22Rv1 (cell line): ENCODE measurements around the gene DYNLT2B.
A peak's percentile ranks its signal among the peaks of the same experiment; 100 is the strongest.

Source experiments
- H3K27ac ChIP-seq: fragments of 450-650 bp; 2 replicates; pipeline ENCODE4 v1.5.1; 2017
- ZFX ChIP-seq: fragments of 450-650 bp; IDR thresholded peaks from 2 replicates; pipeline ENCODE4 v1.6.1; 2017; ENCODE audit warnings: antibody characterized with exemption, borderline replicate concordance
- TF ChIP-seq, protein P1 (sequence below): fragments of 450-650 bp; IDR thresholded peaks from 2 replicates; pipeline ENCODE4 v1.5.1; 2017; ENCODE audit warnings: mild to moderate bottlenecking

Gene DYNLT2B

DNA sequence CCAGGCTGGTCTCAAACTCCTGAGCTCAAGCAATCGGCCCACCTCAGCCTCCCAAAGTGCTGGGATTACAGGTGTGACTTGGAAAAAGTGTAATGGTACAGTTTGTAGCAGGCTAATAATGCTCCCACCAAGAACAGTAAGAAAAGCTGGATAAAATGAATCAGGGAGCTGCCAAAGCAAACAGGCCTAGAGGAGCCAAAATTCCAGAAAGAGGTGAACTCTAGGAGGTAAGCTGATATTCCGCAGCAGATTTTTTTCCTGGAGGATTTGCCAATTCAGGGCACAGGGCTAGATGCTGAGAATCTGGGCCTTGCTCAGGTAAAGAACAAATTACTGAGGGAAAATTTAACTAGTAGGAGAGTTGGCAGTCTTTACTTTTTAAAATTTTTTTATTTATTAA lies 19.5 kb downstream of the DYNLT2B start:
- TF ChIP-seq ZFX = no peak
- TF ChIP-seq, protein P1, sequence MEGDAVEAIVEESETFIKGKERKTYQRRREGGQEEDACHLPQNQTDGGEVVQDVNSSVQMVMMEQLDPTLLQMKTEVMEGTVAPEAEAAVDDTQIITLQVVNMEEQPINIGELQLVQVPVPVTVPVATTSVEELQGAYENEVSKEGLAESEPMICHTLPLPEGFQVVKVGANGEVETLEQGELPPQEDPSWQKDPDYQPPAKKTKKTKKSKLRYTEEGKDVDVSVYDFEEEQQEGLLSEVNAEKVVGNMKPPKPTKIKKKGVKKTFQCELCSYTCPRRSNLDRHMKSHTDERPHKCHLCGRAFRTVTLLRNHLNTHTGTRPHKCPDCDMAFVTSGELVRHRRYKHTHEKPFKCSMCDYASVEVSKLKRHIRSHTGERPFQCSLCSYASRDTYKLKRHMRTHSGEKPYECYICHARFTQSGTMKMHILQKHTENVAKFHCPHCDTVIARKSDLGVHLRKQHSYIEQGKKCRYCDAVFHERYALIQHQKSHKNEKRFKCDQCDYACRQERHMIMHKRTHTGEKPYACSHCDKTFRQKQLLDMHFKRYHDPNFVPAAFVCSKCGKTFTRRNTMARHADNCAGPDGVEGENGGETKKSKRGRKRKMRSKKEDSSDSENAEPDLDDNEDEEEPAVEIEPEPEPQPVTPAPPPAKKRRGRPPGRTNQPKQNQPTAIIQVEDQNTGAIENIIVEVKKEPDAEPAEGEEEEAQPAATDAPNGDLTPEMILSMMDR = no peak
- H3K27ac ChIP-seq = no peak overlapping the region

DNA sequence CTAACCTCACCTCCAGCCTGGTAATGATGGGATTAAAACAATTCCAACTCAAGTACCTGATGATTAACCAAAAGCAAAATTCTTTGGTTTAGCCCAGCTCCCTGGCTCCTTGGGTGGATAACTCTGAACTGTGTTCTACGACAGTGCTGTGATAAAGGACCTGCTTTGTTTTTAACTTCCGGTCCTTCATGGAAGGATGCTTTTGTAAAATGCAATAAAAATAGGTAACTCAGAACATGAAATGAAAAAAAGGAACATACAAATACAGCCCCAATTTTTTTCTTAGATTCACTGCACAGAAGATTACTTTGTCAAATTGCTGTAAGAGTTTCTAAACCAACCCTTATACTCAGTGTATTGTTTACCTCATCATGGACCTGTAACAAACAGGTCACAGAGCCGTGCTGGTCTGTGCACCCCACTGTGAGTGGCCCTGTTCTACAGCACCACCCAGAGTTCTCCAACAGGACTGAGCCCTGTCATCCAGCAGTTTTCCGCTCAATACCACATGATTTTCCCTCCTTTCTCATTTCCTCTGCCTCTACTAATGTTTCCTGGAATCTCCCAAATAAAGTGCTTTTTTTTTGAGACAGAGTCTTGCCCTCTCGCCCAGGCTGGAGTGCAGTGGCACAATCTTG lies 25.6 kb downstream of the DYNLT2B start:
- no peak overlapping the region for H3K27ac ChIP-seq
- no peak for TF ChIP-seq ZFX
- TF ChIP-seq, protein P1 = no peak

DNA sequence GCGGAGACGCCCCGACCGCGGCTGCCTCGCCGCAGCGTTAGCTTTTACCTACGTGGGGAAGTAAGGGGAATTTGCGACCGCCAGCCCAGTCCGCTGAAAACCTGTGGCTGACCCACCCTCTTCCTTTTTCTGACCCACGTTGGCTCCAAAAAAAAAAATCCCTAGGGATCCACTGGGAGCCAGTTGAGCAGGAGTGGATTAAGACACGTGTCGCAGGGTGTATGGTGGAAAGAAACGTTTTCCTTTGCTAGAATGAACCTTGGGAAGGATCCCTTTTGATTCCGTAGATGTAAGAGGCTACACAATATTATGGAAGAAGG lies 29.9 kb downstream of the DYNLT2B start:
- TF ChIP-seq, protein P1 = no peak
- no peak for TF ChIP-seq ZFX
- peak overlapping the region; percentile 97 for H3K27ac ChIP-seq

DNA sequence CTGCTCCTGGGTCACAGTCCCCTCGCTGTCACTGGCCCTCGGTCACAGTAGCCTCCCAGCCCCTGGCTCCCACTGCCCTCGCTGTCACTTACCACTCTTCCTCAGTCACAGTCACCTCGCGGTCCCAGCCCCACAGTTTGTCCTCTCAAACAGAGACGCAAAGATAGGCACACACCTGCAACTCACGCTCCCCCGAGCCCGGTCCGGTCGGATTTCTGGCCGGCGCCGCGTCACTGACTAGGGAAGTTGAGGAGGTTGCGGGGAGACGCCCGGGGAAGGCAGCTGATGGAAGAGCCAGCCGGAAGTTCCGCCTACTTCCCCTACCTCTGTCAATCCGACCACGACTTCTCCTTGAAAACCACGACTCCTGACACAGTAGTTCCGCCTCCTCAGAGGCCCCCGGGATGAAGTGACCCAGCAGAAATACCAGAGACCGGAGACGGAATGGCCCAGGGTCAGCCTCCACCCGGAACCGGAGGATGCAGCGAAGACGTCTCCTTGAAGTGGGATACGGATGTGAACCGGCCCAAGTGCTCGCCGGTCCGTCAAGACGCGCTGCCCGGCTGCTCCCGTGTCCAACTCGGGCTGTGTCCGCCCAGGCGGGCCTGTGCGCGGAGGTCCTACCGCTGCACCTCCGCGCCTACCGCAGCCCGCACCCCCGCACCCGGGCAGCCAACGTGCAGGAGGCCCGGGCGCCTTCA lies 30.4 kb downstream of the DYNLT2B start, which contains the start of gene PCYT1A:
TSS of gene PCYT1A (minus strand) at position 287 of the 701 bp plus-strand sequence. CDS start 17,195 bp downstream, outside the sequence.
- no peak for TF ChIP-seq ZFX
- TF ChIP-seq, protein P1 = no peak
- peak within 1 kb of the TSS; percentile 97 for H3K27ac ChIP-seq

DNA sequence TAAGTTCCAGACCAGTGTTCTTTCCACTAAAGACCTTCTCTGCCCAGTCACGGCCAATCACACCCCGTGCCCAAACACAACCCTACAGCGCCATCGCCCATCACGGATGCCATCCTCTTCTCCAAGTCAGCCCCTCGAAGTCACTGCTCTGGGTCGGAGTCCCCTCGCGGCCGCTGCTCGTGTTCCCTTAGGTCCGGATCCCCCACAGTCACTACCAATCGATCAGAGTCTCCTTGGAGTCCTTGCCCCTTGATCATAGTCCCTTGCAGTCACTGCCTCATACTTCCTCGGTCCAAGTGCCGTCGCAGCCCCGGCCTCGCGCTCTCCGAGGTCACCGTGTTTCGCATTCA lies 31.0 kb downstream of the DYNLT2B start:
- TF ChIP-seq, protein P1 = no peak
- TF ChIP-seq ZFX = no peak
- H3K27ac ChIP-seq = peak overlapping the region; percentile 97

DNA sequence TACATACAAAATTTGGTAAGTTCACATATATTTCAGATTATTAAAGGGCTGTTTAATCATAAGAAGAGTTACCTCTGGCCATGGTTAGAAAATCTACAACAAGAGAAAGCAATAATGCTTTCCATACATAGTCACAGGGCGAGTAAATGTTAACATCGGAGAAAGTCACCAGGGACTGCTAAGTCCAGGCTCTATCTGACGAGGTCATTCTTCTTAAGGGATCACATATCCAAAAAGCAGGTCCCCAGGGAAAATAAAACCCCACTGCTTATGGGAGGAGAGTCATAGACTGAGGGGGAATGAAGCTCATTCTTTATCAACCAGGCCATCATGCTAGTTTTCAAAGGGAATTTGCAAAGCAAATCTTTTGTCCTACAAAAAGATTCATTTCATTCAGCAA lies 33.6 kb downstream of the DYNLT2B start:
- TF ChIP-seq, protein P1 = no peak
- no peak for TF ChIP-seq ZFX
- no peak overlapping the region for H3K27ac ChIP-seq

DNA sequence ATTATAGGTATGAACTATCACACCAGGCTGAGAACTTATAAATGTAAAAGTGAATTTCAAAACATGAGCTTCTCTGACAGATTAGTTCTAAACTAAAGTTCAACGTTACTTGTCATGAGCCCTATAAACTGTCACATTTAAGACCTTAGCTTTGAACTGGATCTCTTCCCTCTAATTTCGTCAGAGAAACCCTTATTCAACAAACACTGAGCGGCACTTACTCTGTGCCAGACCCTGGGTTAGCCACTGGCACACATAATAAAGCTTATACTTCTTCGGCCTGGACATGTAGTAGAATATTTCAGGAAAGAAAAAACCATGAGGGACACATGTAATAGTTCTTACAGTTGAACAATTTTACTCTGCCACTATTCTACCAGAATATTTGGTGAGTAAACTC lies 36.1 kb downstream of the DYNLT2B start:
- no peak overlapping the region for H3K27ac ChIP-seq
- no peak for TF ChIP-seq ZFX
- TF ChIP-seq, protein P1 = no peak
